C4-2B (cell line): ENCODE data around the gene EXOC3L1.

Source experiments
- CTCF ChIP-seq: fragments of 450-650 bp; conservative IDR thresholded peaks from 2 replicates; pipeline ENCODE4 v1.5.1; 2017; ENCODE audit warnings: mild to moderate bottlenecking
- ZFX ChIP-seq: fragments of 450-650 bp; IDR thresholded peaks from 2 replicates; pipeline ENCODE4 v1.6.1; 2017

GRCh38 chr16:67188798-67189197 lies 1.1 kb downstream of the EXOC3L1 start:
- TF ChIP-seq CTCF (no peak), ZFX (no peak)
